OCI-LY3 (cell line): ENCODE data around the gene SEZ6L.

Experiments used
- H2AFZ ChIP-seq: fragments of 200-600, 300-600 bp; shearing (Covaris generic); 2 replicates; pipeline ENCODE4 v1.6.0; 2014; ENCODE audit warnings: antibody characterized with exemption, low read depth, low read length
- H3K27ac ChIP-seq: fragments of 200-600, 300-600 bp; sonication (generic); 2 replicates; pipeline ENCODE4 v1.5.1; 2014; ENCODE audit warnings: mild to moderate bottlenecking, low read length, moderate library complexity, mixed read lengths
- H3K27me3 ChIP-seq: fragments of 200-600, 300-600 bp; sonication (generic); 2 replicates; pipeline ENCODE4 v1.6.1; 2014; ENCODE audit warnings: low read depth, low read length, mixed read lengths
- H3K36me3 ChIP-seq: fragments of 200-600, 300-600 bp; sonication (generic); replicated peaks from 2 replicates; pipeline ENCODE3; 2014; ENCODE audit warnings: low read depth, low read length, mixed read lengths
- H3K4me1 ChIP-seq: fragments of 300-600, 200-600 bp; sonication (generic); 2 replicates; pipeline ENCODE4 v1.6.1; 2014; ENCODE audit warnings: low read length, mixed read lengths
- H3K4me2 ChIP-seq: fragments of 200-600, 300-600 bp; sonication (generic); 2 replicates; pipeline ENCODE4 v1.6.1; 2014; ENCODE audit warnings: low read length, mixed read lengths
- H3K4me3 ChIP-seq: fragments of 300-600, 200-600 bp; sonication (generic); 2 replicates; pipeline ENCODE4 v1.5.1; 2014; ENCODE audit warnings: antibody characterized with exemption, mild to moderate bottlenecking, low read length, moderate library complexity
- H3K79me2 ChIP-seq: fragments of 300-600, 200-600 bp; shearing (Covaris generic); 2 replicates; pipeline ENCODE4 v1.6.1; 2014; ENCODE audit warnings: mild to moderate bottlenecking, low read length, mixed read lengths
- H3K9ac ChIP-seq: fragments of 300-600, 200-600 bp; shearing (Covaris generic); 2 replicates; pipeline ENCODE4 v1.6.0; 2014; ENCODE audit warnings: mild to moderate bottlenecking, low read length, moderate library complexity
- H3K9me3 ChIP-seq: fragments of 200-600, 300-600 bp; shearing (Covaris generic); 2 replicates; pipeline ENCODE4 v1.6.1; 2014; ENCODE audit warnings: low read length, mixed read lengths; ENCODE audit not compliant: insufficient read depth
- H4K20me1 ChIP-seq: fragments of 200-600, 300-600 bp; sonication (generic); 2 replicates; pipeline ENCODE4 v1.6.1; 2016; ENCODE audit warnings: low read length, mixed read lengths; ENCODE audit not compliant: insufficient read depth
- CTCF ChIP-seq: fragments of 200-600, 300-600 bp; sonication (generic); IDR thresholded peaks from 2 replicates; pipeline ENCODE4 v1.5.1; 2014; ENCODE audit warnings: antibody characterized with exemption, low read length, low read depth
- EZH2phosphoT487 ChIP-seq: fragments of 200-600 bp; shearing (Covaris generic); IDR thresholded peaks from 2 replicates; pipeline ENCODE4 v1.6.1; 2018; ENCODE audit warnings: antibody characterized with exemption, mixed run types, low read depth

Gene SEZ6L

GRCh38 chr22:26314656-26315055 lies 145.4 kb downstream of the SEZ6L start:
- Histone ChIP-seq H3K79me2 (no peaks in the 10 kb centered on the region), H3K4me1 (no peaks in the 10 kb centered on the region), H3K27ac (no peak overlapping the region), H3K27me3 (peaks cover 53% of the 10 kb centered on the region), H2AFZ (no peak overlapping the region), H3K4me2 (no peak overlapping the region), H4K20me1 (no peaks in the 10 kb centered on the region; the same call in 1 of the 2 replicates), H3K4me3 (no peak overlapping the region), H3K9ac (no peak overlapping the region), H3K36me3 (no peaks in the 10 kb centered on the region), H3K9me3 (no peaks in the 10 kb centered on the region)
- no peak for TF ChIP-seq CTCF
- TF ChIP-seq EZH2phosphoT487 = no peak

- no peaks in the 10 kb centered on the region for H3K4me1 ChIP-seq
- no peak overlapping the region for H3K4me2 ChIP-seq
- no peaks in the 10 kb centered on the region for H3K79me2 ChIP-seq
- TF ChIP-seq EZH2phosphoT487 (no peak), CTCF (no peak)
- no peak overlapping the region for H2AFZ ChIP-seq
- H3K27ac ChIP-seq = no peak overlapping the region
- H3K4me3 ChIP-seq = no peak overlapping the region
- H3K9ac ChIP-seq = no peak overlapping the region
- H3K9me3 ChIP-seq = no peaks in the 10 kb centered on the region
- no peaks in the 10 kb centered on the region for H4K20me1 ChIP-seq
- peaks cover 61% of the 10 kb centered on the region for H3K27me3 ChIP-seq
- H3K36me3 ChIP-seq = no peaks in the 10 kb centered on the region
Observed at GRCh38 chr22:26316732-26317285, 147.5 kb downstream of the SEZ6L start.

- H2AFZ ChIP-seq = no peak overlapping the region
- no peak overlapping the region for H3K27ac ChIP-seq
- H3K27me3 ChIP-seq = peaks cover 67% of the 10 kb centered on the region
- H3K9me3 ChIP-seq = no peaks in the 10 kb centered on the region
- H3K4me1 ChIP-seq = no peaks in the 10 kb centered on the region
- no peak overlapping the region for H3K4me2 ChIP-seq
- H3K36me3 ChIP-seq = no peaks in the 10 kb centered on the region
- H3K79me2 ChIP-seq = no peaks in the 10 kb centered on the region
- no peaks in the 10 kb centered on the region for H4K20me1 ChIP-seq
- no peak overlapping the region for H3K9ac ChIP-seq
- TF ChIP-seq CTCF = peak; percentile 76
- TF ChIP-seq EZH2phosphoT487 = no peak
- no peak overlapping the region for H3K4me3 ChIP-seq
Observed at GRCh38 chr22:26318975-26319374, 149.7 kb downstream of the SEZ6L start.

- Histone ChIP-seq H3K36me3 (no peaks in the 10 kb centered on the region), H2AFZ (no peak overlapping the region), H3K79me2 (no peaks in the 10 kb centered on the region), H3K27me3 (peaks cover 68% of the 10 kb centered on the region), H3K9me3 (no peaks in the 10 kb centered on the region), H3K9ac (no peak overlapping the region), H3K4me2 (no peak overlapping the region), H4K20me1 (no peaks in the 10 kb centered on the region), H3K4me1 (no peaks in the 10 kb centered on the region), H3K27ac (no peak overlapping the region), H3K4me3 (no peak overlapping the region)
- TF ChIP-seq CTCF = no peak
Observed at GRCh38 chr22:26320447-26320846, 151.2 kb downstream of the SEZ6L start.
